GM23248 (cell line): ENCODE data around the gene ARMCX4.

Experiments used
- EZH2 ChIP-seq: fragments of 200-600 bp; sonication (generic); IDR thresholded peaks from 2 replicates; pipeline ENCODE4 v1.6.1; 2018; ENCODE audit warnings: antibody characterized with exemption, mild to moderate bottlenecking; ENCODE audit not compliant: insufficient read depth, poor library complexity, severe bottlenecking
- EZH2phosphoT487 ChIP-seq: fragments of 200-600 bp; sonication (generic); IDR thresholded peaks from 2 replicates; pipeline ENCODE4 v1.6.1; 2018; ENCODE audit warnings: antibody characterized with exemption, moderate library complexity, mild to moderate bottlenecking, low read depth; ENCODE audit not compliant: insufficient read depth

DNA sequence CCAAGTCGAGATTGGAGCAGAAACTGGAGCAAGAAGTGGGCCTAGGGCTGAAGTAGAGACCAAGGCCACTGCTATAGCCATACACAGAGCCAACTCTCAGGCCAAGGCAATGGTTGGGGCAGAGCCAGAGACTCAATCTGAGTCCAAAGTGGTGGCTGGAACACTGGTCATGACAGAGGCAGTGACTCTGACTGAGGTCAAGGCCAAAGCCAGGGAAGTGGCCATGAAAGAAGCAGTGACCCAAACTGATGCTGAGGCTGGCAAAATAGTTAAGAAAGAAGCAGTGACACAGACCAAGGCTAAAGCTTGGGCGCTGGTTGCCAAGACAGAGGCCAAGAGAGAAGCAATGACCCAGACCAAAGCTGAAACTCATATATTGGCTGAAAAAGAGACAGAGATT, 3.5 kb downstream of the ARMCX4 start:
- TF ChIP-seq EZH2 (no peak), EZH2phosphoT487 (no peak)
